Fibroblast of pulmonary artery (primary cell): ENCODE results near the gene PRR14.

Source experiments
- DNase-seq: peaks from one replicate; pipeline ENCODE4 v3.0.0-alpha.2; 2010; ENCODE audit warnings: low read depth
- H3K4me3 ChIP-seq: replicated peaks from 2 replicates; pipeline ENCODE4 v1.5.1; 2011; ENCODE audit warnings: low read depth, mild to moderate bottlenecking, control low read depth, low read length, moderate library complexity
- CTCF ChIP-seq: IDR thresholded peaks from 2 replicates; pipeline ENCODE4 v1.5.1; 2011; ENCODE audit warnings: mild to moderate bottlenecking, control low read depth, low read length, inconsistent platforms; ENCODE audit errors: missing control alignments

Gene PRR14

GRCh38 chr16:30667361-30667905, 16.7 kb downstream of the PRR14 start:
- DNase-seq: no peak
- H3K4me3 ChIP-seq: no peak overlapping the region
- no peak for TF ChIP-seq CTCF

DNA sequence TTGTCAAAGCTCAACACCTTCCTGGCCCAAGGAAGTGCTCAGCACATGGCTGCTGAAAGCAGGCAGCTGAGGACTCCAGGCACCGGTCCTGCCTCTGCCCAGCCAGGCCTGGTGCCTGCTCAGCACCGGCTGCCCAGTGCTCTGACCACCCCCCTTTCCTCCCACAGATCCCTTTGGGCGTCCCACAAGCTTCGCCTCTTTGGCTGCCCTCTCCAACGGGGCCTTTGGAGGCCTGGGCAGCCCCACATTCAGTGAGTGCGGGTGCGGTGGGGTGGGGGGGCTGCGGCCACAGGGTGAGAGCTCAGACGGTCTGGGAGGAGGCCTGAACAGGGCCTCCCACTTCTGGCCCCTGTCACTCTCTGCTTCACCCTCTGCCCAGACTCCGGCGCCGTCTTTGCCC, 17.6 kb downstream of the PRR14 start:
- no peak for DNase-seq
- no peak for TF ChIP-seq CTCF
- H3K4me3 ChIP-seq: no peak overlapping the region

GRCh38 chr16:30669026-30669902, 18.5 kb downstream of the PRR14 start:
- TF ChIP-seq CTCF: no peak
- no peak overlapping the region for H3K4me3 ChIP-seq
- no peak for DNase-seq

- no peak for DNase-seq
- TF ChIP-seq CTCF: no peak
- no peak overlapping the region for H3K4me3 ChIP-seq
Measured at GRCh38 chr16:30669903-30670824, 19.4 kb downstream of the PRR14 start.

GRCh38 chr16:30675143-30675542, 24.4 kb downstream of the PRR14 start:
- no peak for TF ChIP-seq CTCF
- no peak overlapping the region for H3K4me3 ChIP-seq
- no peak for DNase-seq

DNA sequence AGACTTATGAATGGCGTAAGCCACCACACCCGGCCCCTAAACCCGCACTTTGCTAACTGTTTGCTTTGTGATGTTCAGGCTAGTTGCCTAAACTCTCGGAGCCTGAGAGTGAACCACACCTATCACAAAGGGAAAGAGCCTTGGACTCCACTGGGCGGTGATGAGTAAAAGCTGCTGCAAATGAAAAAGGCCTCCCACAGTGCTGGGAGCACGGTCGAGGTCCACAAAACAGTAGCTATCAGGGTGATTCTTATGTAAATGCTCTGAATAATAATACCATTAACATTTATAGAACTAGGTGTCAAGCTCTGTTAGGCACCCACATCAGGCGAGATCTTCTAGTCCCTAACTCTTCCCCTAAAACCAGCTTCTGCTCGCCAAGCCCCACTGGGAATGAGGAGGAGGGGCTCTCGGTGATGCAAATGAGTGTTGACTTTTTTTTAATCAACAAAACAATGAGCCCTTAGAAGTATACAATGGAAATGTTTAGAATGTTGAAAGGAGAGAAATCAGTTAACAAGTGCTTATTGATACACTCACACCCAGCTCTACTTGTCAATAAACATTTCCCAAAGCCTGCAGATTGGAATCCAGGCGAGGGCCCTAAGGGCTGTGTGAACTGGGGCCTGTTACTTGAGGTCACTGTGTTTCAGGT, 27.3 kb downstream of the PRR14 start:
- no peak overlapping the region for H3K4me3 ChIP-seq
- TF ChIP-seq CTCF: no peak
- DNase-seq: no peak
